Ectodermal cell (in vitro differentiated cells): ENCODE data around the gene ACKR2.

Source experiments
- H3K27ac ChIP-seq: 2 replicates; pipeline ENCODE4 v1.7.0; 2013; ENCODE audit warnings: mild to moderate bottlenecking, low read depth, low read length; ENCODE audit not compliant: insufficient read depth, poor library complexity, severe bottlenecking
- H3K27me3 ChIP-seq: 2 replicates; pipeline ENCODE4 v1.7.0; 2013; ENCODE audit warnings: mild to moderate bottlenecking, low read length; ENCODE audit not compliant: insufficient read depth, control insufficient read depth, poor library complexity, severe bottlenecking
- H3K36me3 ChIP-seq: one replicate; pipeline ENCODE4 v1.7.0; 2013; ENCODE audit warnings: low read length; ENCODE audit not compliant: control insufficient read depth, insufficient read depth
- H3K4me1 ChIP-seq: one replicate; pipeline ENCODE4 v1.7.0; 2013; ENCODE audit warnings: low read length; ENCODE audit not compliant: control insufficient read depth, insufficient read depth
- H3K4me3 ChIP-seq: 2 replicates; pipeline ENCODE4 v1.7.0; 2013; ENCODE audit warnings: low read depth, low read length, control low read depth; ENCODE audit not compliant: insufficient read depth
- H3K9me3 ChIP-seq: 2 replicates; pipeline ENCODE4 v1.7.0; 2013; ENCODE audit warnings: mild to moderate bottlenecking, low read length, moderate library complexity; ENCODE audit not compliant: control insufficient read depth
- WGBS, 2 experiments: methylation state at CpG; one replicate each; pipeline ENCODE4 v1.1.7; 2013; ENCODE audit warnings: missing lambda C conversion rate in 2 of 2; 5-methylcytosine and 5-hydroxymethylcytosine counted together

Gene ACKR2

DNA sequence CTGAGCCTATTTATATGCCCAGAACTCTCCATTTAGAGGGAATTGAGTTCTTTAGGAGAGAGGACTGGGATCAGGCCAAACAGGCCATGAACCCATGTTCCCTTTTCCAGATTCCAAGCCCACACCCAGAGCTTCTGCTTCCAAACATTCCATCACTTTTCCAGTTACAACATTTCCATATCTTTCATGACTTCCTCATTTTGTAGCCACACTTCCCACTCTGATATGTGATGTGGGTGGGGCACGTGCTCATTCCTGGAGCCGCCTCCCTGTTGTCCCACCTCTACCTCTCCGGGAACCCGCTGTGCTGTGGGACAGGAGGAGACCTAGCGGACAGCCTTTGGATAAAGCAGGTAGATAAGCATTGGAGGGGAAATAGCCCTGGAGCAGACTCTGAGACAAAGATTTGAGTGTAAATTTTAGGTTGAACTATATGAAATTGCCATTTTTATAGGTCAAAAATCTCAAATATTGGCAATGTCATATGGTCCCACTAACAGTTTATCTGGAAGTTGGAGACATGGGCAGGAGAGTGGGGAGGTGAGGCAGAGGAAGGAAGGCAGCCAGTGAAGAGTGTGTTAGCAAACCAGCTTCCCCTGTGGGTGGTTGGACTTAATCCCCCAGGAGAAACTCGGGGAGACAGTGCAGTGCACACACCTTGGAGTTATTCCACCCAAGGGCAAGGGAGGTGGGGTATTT is 34.6 kb downstream of the ACKR2 start:
- no peaks in the 10 kb centered on the region for H3K36me3 ChIP-seq
- H3K4me1 ChIP-seq = peaks cover 6% of the 10 kb centered on the region
- no peak overlapping the region for H3K4me3 ChIP-seq
- no peaks in the 10 kb centered on the region for H3K27me3 ChIP-seq
- no peaks in the 10 kb centered on the region for H3K9me3 ChIP-seq
- H3K27ac ChIP-seq = no peak overlapping the region
- 86 to 92% methylated on average over 6 of the region's 6 CpGs for WGBS, 2 experiments

DNA sequence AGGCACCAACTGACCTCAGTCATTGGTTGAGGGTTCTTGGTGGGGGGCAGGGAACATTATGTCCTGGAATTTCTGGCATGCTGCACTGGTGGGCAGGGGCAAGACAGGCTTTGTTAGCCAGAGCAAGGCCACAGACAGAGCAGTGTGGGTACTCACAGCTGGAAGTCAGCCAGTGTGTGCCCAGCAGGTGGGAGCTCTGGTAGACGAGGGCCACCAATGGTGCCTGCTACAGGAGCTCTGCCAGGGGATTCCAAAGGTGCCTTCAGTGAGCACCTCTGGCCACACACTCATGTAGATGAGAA is 35.1 kb downstream of the ACKR2 start:
- Histone ChIP-seq H3K27ac (no peak overlapping the region), H3K4me3 (no peak overlapping the region), H3K9me3 (no peaks in the 10 kb centered on the region), H3K36me3 (no peaks in the 10 kb centered on the region), H3K4me1 (peaks cover 6% of the 10 kb centered on the region), H3K27me3 (no peaks in the 10 kb centered on the region)
- 31 to 40% methylated on average over 1 of the region's 1 CpG for WGBS, 2 experiments

DNA sequence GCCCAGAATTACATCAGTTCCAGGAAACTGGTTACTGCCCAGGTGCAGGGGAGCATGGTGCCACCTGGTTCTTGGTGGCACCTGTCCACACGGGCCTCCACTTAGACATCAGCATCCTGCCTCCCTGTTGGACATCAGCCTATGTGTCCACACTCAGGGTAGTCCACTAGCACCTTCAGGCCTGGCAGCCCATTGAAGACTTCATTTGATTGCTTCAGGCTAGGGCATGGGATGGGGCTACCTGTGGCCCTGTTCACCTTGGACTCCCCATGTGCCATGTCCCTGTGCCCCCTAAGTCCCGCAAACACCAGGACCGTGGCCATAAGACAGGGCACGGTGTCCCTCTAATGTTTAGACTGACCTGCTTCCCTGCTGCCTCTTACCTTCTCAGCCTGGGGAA is 35.6 kb downstream of the ACKR2 start:
- Histone ChIP-seq H3K9me3 (no peaks in the 10 kb centered on the region), H3K36me3 (no peaks in the 10 kb centered on the region), H3K27me3 (no peaks in the 10 kb centered on the region), H3K27ac (no peak overlapping the region), H3K4me3 (no peak overlapping the region), H3K4me1 (peaks cover 6% of the 10 kb centered on the region)
- 83 to 87% methylated on average over 4 of the region's 4 CpGs for WGBS, 2 experiments

DNA sequence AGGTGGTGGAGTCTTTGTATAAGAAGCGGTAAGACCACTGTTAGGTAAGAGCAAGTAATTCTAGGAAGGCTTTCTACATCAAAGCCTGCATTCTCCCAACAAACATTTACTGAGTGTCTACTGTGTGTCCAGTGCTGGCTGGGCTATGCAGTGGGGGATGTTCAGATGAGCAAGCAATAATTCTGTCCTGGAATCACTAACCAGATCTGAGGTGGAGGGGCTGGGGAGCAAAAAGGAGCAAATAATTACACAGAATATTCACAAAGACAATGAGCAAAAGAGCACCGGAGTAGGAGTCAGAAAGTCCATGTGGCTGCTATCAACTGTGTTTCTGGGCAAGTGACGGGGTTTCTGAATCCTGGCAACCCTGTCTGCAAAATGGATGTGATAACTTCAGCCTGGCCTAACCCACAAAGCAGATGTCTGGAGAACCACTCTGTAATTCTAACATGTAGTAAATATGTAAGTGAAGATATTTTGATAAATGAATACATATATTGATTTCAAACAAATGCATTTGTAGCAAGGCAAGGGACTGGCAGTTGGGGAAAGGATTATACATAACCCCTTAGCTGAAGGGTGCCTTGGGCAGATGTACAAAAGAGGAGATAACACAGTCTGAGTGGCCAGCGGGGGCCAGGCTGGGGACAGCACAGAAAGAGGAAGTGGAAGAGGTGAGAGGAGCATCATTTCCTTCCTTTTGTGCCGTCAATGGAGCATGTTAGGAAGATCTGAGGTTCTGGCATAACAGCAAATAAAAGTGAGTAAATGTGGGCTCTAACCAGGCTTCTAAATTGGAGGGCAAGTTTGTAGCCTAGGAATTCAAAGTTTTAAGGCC is 37.7 kb downstream of the ACKR2 start:
- no peaks in the 10 kb centered on the region for H3K36me3 ChIP-seq
- H3K4me3 ChIP-seq = no peak overlapping the region
- WGBS, 2 experiments = 71 to 89% methylated on average over 4 to 5 of the region's 5 CpGs
- H3K27ac ChIP-seq = no peak overlapping the region
- H3K9me3 ChIP-seq = no peaks in the 10 kb centered on the region
- H3K4me1 ChIP-seq = peaks cover 6% of the 10 kb centered on the region
- no peaks in the 10 kb centered on the region for H3K27me3 ChIP-seq

DNA sequence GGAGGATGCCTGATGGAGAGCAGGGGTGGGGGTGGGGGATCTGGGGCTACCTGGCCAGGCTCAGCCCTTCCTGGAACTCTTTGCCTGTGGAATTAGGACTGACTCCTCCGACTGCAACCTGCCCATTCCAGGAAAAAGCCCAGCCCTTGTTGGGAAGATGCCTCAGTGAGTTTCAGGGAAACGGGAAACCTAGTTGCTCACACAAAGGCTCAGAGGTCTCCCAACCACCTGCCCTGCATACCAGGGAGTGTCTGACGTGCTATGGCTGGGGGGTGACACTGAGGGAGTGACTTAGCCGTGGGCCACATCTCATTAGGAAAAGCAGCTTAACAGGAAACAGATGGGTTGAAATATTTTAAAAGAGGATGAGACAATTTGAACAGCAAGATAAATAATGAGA is 38.5 kb downstream of the ACKR2 start:
- no peak overlapping the region for H3K27ac ChIP-seq
- peaks cover 6% of the 10 kb centered on the region for H3K4me1 ChIP-seq
- H3K9me3 ChIP-seq = no peaks in the 10 kb centered on the region
- H3K4me3 ChIP-seq = no peak overlapping the region
- H3K36me3 ChIP-seq = no peaks in the 10 kb centered on the region
- H3K27me3 ChIP-seq = no peaks in the 10 kb centered on the region
- 75 to 76% methylated on average over 4 of the region's 4 CpGs for WGBS, 2 experiments

DNA sequence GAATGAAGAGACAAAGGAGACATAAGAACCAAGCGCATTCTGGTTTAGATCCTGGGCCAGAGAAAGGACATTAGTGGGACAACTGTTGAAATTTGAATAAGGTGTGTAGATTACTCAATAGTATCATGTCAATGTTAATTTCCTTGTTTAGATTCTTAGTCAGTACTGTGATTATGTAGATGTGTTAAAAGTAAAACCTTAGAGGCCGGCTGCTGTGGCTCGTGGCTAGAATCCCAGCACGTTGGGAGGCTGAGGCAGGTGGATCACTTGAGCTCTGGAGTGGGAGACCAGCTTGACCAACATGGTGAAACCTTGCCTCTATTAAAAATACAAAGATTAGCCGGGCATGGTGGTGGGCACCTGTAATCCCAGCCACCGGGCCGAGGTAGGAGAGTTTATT is 39.8 kb downstream of the ACKR2 start:
- H3K4me3 ChIP-seq = no peak overlapping the region
- no peaks in the 10 kb centered on the region for H3K27me3 ChIP-seq
- H3K9me3 ChIP-seq = no peaks in the 10 kb centered on the region
- H3K4me1 ChIP-seq = peaks cover 8% of the 10 kb centered on the region
- H3K36me3 ChIP-seq = no peaks in the 10 kb centered on the region
- no peak overlapping the region for H3K27ac ChIP-seq
- WGBS, 2 experiments = 91 to 94% methylated on average over 7 of the region's 7 CpGs

DNA sequence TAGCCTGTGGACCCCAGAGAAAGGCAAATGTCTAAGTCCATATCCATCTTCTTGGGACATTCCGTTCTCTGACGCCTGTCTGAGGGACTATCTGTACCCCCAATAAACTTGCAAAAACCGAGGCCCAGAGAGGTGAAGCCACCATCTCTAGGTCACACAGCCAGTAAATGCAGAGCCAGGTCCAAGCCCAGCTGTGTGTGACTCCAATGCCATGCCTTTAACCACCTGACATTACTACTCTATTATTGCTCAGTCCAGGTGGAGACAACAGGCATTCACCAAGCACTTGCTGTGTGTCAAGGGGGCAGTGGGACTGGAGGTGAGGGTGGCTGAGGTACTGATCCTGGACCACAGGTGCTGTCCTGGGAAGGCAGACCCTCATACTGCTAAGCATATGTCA is 41.0 kb downstream of the ACKR2 start:
- H3K36me3 ChIP-seq = no peaks in the 10 kb centered on the region
- H3K4me3 ChIP-seq = no peak overlapping the region
- H3K9me3 ChIP-seq = no peaks in the 10 kb centered on the region
- H3K27ac ChIP-seq = no peak overlapping the region
- 91 to 96% methylated on average over 3 of the region's 3 CpGs for WGBS, 2 experiments
- H3K4me1 ChIP-seq = peaks cover 3% of the 10 kb centered on the region
- H3K27me3 ChIP-seq = no peaks in the 10 kb centered on the region

DNA sequence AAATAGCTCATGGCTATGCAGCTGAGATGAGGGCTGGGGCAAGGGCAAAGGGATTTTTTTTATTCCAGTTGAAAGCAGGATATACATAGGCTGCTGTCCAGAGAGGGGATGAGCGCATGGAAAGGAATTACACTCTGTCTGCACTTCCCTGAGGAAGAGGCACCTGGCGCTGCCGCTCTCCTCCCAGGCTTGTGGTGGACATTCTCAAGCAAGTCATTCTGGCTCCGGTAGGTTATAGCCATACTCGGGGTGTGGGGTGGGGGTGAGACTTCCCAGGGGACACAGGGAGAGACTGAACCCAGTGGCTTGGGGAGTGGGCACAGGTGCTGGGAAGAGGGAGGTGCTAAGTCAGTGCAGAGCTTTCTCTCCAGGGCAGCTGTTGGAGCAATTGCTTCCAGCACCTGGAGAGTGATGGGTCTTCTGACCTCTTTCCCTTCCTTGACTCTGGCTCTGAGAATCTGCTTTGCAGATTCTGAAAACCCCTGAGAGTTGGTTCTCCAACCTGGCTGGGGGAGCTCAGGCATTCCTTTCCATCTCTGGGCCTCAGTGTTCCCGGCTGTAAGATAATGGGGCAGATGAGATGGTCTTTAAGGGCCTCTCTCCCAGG is 42.1 kb downstream of the ACKR2 start:
- Histone ChIP-seq H3K27me3 (no peaks in the 10 kb centered on the region), H3K9me3 (no peaks in the 10 kb centered on the region), H3K36me3 (no peaks in the 10 kb centered on the region), H3K4me1 (peaks cover 3% of the 10 kb centered on the region), H3K4me3 (no peak overlapping the region), H3K27ac (no peak overlapping the region)
- 88 to 91% methylated on average over 6 of the region's 6 CpGs for WGBS, 2 experiments

DNA sequence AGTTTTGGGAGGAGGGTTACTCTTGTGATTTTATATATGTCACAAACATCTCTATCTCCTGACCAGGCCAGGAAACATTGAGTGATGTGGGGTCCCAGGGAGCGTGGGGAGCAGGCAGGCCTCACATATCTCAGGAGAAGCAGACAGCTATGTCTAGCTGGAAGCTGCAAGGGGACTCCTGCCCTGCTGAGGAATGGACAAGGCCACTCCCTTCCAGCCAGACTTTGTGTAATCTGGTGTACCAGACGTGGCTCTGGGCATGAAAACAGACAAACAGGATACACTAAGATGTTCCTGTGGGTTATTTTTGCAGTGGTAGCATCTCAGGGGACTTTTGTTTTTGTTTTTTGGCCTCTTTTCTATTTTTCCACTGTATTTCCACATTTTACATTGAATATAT is 43.2 kb downstream of the ACKR2 start:
- Histone ChIP-seq H3K9me3 (no peaks in the 10 kb centered on the region), H3K4me3 (no peak overlapping the region), H3K27me3 (no peaks in the 10 kb centered on the region), H3K4me1 (peaks cover 3% of the 10 kb centered on the region), H3K27ac (no peak overlapping the region), H3K36me3 (no peaks in the 10 kb centered on the region)
- 88% methylated on average over 2 of the region's 2 CpGs for WGBS, 2 experiments

DNA sequence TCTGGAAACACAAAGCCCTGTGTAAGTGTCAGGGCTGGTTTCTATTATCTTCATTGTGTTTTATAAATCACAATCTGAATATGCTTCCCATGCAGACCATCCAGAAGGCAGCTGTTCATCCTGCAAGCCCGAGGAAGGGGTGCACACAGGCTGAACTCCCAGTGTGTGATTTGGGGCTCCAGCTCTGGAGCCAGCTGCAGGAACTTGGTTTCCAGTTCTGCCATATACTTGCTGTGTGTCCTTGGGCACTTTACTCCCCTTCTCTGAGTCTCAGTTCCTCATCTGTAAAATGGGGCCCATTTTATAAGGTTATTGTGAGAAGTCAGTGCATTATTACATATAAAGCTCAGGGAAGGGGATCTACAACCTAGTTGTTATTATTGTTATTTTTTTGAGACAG is 43.8 kb downstream of the ACKR2 start:
- peaks cover 3% of the 10 kb centered on the region for H3K4me1 ChIP-seq
- no peak overlapping the region for H3K27ac ChIP-seq
- no peaks in the 10 kb centered on the region for H3K9me3 ChIP-seq
- H3K36me3 ChIP-seq = no peaks in the 10 kb centered on the region
- 88 to 95% methylated on average over 1 of the region's 1 CpG for WGBS, 2 experiments
- H3K27me3 ChIP-seq = no peaks in the 10 kb centered on the region
- no peak overlapping the region for H3K4me3 ChIP-seq
